OCI-LY7 (cell line): ENCODE measurements around the gene IFRD2.

Experiments
- CTCF ChIP-seq: fragments of 200-600 bp; sonication (generic); conservative IDR thresholded peaks from 2 replicates; pipeline ENCODE4 v1.5.1; 2014; ENCODE audit warnings: mild to moderate bottlenecking, antibody characterized with exemption, low read length, moderate library complexity, mixed read lengths
- EZH2phosphoT487 ChIP-seq: fragments of 200-600 bp; sonication (generic); IDR thresholded peaks from 2 replicates; pipeline ENCODE4 v1.6.1; 2018; ENCODE audit warnings: low read depth, borderline replicate concordance, mild to moderate bottlenecking, mixed run types, antibody characterized with exemption, low read length, moderate library complexity, mixed read lengths

GRCh38 chr3:50334339-50335075, 42.3 kb upstream of the IFRD2 start:
- TF ChIP-seq CTCF, result no peak
- no peak for TF ChIP-seq EZH2phosphoT487
